Stomach (tissue), 9 donors: ENCODE results near the gene TMEM132D. TPM values are rescaled to one million over a fixed set of nuclear protein-coding genes. Genes with fewer than 3 reads are reported as not detected.
"Not testable (repeated sequence)": the region's sequence is repeated elsewhere in the genome, so short reads cannot be mapped to it uniquely, and the experiment has no call there.

Experiments
- DNase-seq, 2 donors: peaks; one replicate each; pipeline versions ENCODE4 v3.0.0 to v3.0.0-alpha.2; 2013 to 2019
- H3K27ac ChIP-seq, 5 donors: fragments of 200-600 bp in 4 of 5; sonication (generic) in 4 of 5; one replicate each; pipeline ENCODE4 v1.5.1; 2013 to 2019; ENCODE audit warnings: mild to moderate bottlenecking in 1 of 5, moderate library complexity in 1 of 5
- H3K27me3 ChIP-seq, 3 donors: fragments of 200-600 bp; sonication (generic); one replicate each; pipeline ENCODE4 v1.5.1; 2017 to 2019; ENCODE audit warnings: mixed run types in 1 of 3
- H3K36me3 ChIP-seq, 4 donors: fragments of 200-600 bp; sonication (generic); 1 replicate in 3 of 4; 2 replicates in 1 of 4; pipeline ENCODE4 v1.5.1; 2016 to 2019
- H3K4me1 ChIP-seq, 4 donors: fragments of 200-600 bp; sonication (generic); one replicate each; pipeline ENCODE4 v1.5.1; 2016 to 2019
- H3K4me3 ChIP-seq, 4 donors: fragments of 200-600 bp; sonication (generic) in 3 of 4; one replicate each; pipeline ENCODE4 v1.5.1; 2016 to 2019; ENCODE audit warnings: mild to moderate bottlenecking in 1 of 4
- H3K9me3 ChIP-seq, 4 donors: fragments of 200-600 bp; sonication (generic); one replicate each; pipeline ENCODE4 v1.5.1; 2016 to 2019
- CTCF ChIP-seq, 7 experiments: fragments of 450-650 bp in 4 of 7; fragments of 200-600 bp in 3 of 7; sonication (generic) in 3 of 7; IDR thresholded peaks; one replicate each; pipeline ENCODE4 v1.5.1; 2016 to 2019; ENCODE audit warnings: antibody characterized with exemption in 7 of 7, control low read depth in 2 of 7, mild to moderate bottlenecking in 1 of 7
- EP300 ChIP-seq: sonication (generic); formaldehyde crosslinking; IDR thresholded peaks from one replicate; pipeline ENCODE4 v1.6.1; 2017; ENCODE audit warnings: antibody characterized with exemption
- POLR2A ChIP-seq, 4 donors: fragments of 450-650 bp; IDR thresholded peaks; one replicate each; pipeline ENCODE4 v1.6.1; 2016; ENCODE audit warnings: antibody characterized with exemption in 4 of 4, control low read depth in 2 of 4, mild to moderate bottlenecking in 1 of 4, moderate library complexity in 1 of 4
- POLR2AphosphoS5 ChIP-seq, 3 donors: sonication (generic); formaldehyde crosslinking; IDR thresholded peaks; one replicate each; pipeline ENCODE4 v1.6.1; 2016; ENCODE audit warnings: antibody characterized with exemption in 3 of 3
- WGBS, 5 donors: extraction: QIAGEN DNeasy Blood & Tissue Kit in 3 of 5; methylation state at CpG; one replicate each; pipeline versions ENCODE4 v1.1.5 to v1.1.7; 2013 to 2018; 5-methylcytosine and 5-hydroxymethylcytosine counted together
- intact Hi-C: fragments of 100-400 bp; cut with DNase I; formaldehyde crosslinking; loops from one replicate; pipeline ENCODE4 v1.15.1; 2023; ENCODE audit warnings: low total_unique reads
- polyA plus RNA-seq, 3 donors: library from polyadenylated mRNA; stranded (reverse); fragments of 200-250 nt; gene quantifications; one replicate each; pipeline ENCODE4 v1.2.3, GENCODE V29; 2013
- total RNA-seq, 5 donors: library from RNA; depleted of rRNA; stranded (reverse); fragments of >200 nt; gene quantifications; one replicate each; pipeline versions ENCODE4 v1.1.0 to v1.2.3, GENCODE V29; 2014 to 2016
- donor health status: healthy with polysubstance abuse.
- donor health status: Bipolar disorder and iron deficiency.
- donor health status: healthy.

TMEM132D gene
- total and polyA plus RNA-seq, 8 donors = 0.29 to 0.92 TPM; not detected in 6

- Histone ChIP-seq H3K27ac (no peak overlapping the region), H3K4me1 (no peaks in the 10 kb centered on the region), H3K27me3 (peaks cover 0 to 5% (median 0%) of the 10 kb centered on the region in 3 donors), H3K9me3 (peaks cover 0 to 19% (median 8%) of the 10 kb centered on the region in 4 donors), H3K36me3 (no peaks in the 10 kb centered on the region), H3K4me3 (no peak overlapping the region)
- intact Hi-C loops = no loop called here
- no peak for TF ChIP-seq POLR2A (IDR thresholded peaks at IDR 0.05)
- 38 to 61% (median 54%) methylated on average over 8 to 14 of the region's 14 CpGs for whole genome bisulfite sequencing, 5 donors
- DNase-seq = peak in 1 of 2 donors; percentile 41
Observed at GRCh38 chr12:129064209-129064855, 839.5 kb downstream of the TMEM132D start.

GRCh38 chr12:129063600-129063999, 840.2 kb downstream of the TMEM132D start:
- no peaks in the 10 kb centered on the region for H3K4me1 ChIP-seq
- WGBS, 5 donors = 65 to 90% (median 75%) methylated on average over 4 of the region's 4 CpGs

GRCh38 chr12:129053232-129053631, 850.6 kb downstream of the TMEM132D start:
- H3K36me3 ChIP-seq = no peaks in the 10 kb centered on the region
- WGBS, 5 donors = 59 to 70% (median 64%) methylated on average over 11 of the region's 11 CpGs
- no peaks in the 10 kb centered on the region for H3K27me3 ChIP-seq
- H3K9me3 ChIP-seq = peaks cover 0 to 7% (median 0%) of the 10 kb centered on the region in 4 donors
- no peak for DNase-seq
- H3K4me3 ChIP-seq = no peak overlapping the region
- H3K27ac ChIP-seq = no peak overlapping the region
- no peaks in the 10 kb centered on the region for H3K4me1 ChIP-seq
- TF ChIP-seq EP300 (no peak), POLR2A (IDR thresholded peaks at IDR 0.05) (no peak), CTCF (IDR thresholded peaks at IDR 0.05) (no peak)
- intact Hi-C loops = no loop called here

More at GRCh38 chr12:129063600-129063999, 840.2 kb downstream of the TMEM132D start:
- Histone ChIP-seq H3K27ac (no peak overlapping the region), H3K27me3 (peaks cover 0 to 5% (median 0%) of the 10 kb centered on the region in 3 donors), H3K4me3 (no peak overlapping the region), H3K36me3 (no peaks in the 10 kb centered on the region), H3K9me3 (peaks cover 0 to 19% (median 8%) of the 10 kb centered on the region in 4 donors)
- intact Hi-C loops = no loop called here
- TF ChIP-seq EP300 (no peak), POLR2A (IDR thresholded peaks at IDR 0.05) (no peak), POLR2AphosphoS5 (IDR thresholded peaks at IDR 0.05) (no peak), CTCF (IDR thresholded peaks at IDR 0.05) (no peak)
- DNase-seq = no peak

- no peaks in the 10 kb centered on the region for H3K4me1 ChIP-seq
- TF ChIP-seq POLR2AphosphoS5 (IDR thresholded peaks at IDR 0.05) (no peak), CTCF (IDR thresholded peaks at IDR 0.05) (no peak), EP300 (no peak), POLR2A (IDR thresholded peaks at IDR 0.05) (no peak)
- no peak overlapping the region for H3K27ac ChIP-seq
- H3K9me3 ChIP-seq = peaks cover 0 to 7% (median 0%) of the 10 kb centered on the region in 4 donors
- no peak overlapping the region for H3K4me3 ChIP-seq
- no peaks in the 10 kb centered on the region for H3K27me3 ChIP-seq
- intact Hi-C loops = no loop called here
- DNase-seq = no peak
- no peaks in the 10 kb centered on the region for H3K36me3 ChIP-seq
Observed at GRCh38 chr12:129052373-129052772, 851.5 kb downstream of the TMEM132D start.

GRCh38 chr12:129049917-129050316, 853.9 kb downstream of the TMEM132D start:
- H3K9me3 ChIP-seq = peaks cover 0 to 7% (median 0%) of the 10 kb centered on the region in 4 donors
- peaks cover 0 to 4% (median 0%) of the 10 kb centered on the region in 3 donors for H3K27me3 ChIP-seq
- intact Hi-C loops = no loop called here
- peak in 1 of 2 donors; percentile 53 for DNase-seq
- TF ChIP-seq POLR2A (IDR thresholded peaks at IDR 0.05) (no peak), CTCF (IDR thresholded peaks at IDR 0.05) (no peak), POLR2AphosphoS5 (IDR thresholded peaks at IDR 0.05) (no peak), EP300 (no peak)
- WGBS, 5 donors = 0 to 8% (median 0%) methylated on average over 1 of the region's 1 CpG
- H3K4me1 ChIP-seq = no peaks in the 10 kb centered on the region
- H3K4me3 ChIP-seq = no peak overlapping the region
- H3K27ac ChIP-seq = no peak overlapping the region
- H3K36me3 ChIP-seq = no peaks in the 10 kb centered on the region

GRCh38 chr12:129043334-129043733, 860.5 kb downstream of the TMEM132D start:
- H3K4me1 ChIP-seq, H3K4me3 ChIP-seq, H3K27ac ChIP-seq, H3K36me3 ChIP-seq, H3K27me3 ChIP-seq, DNase-seq, intact Hi-C loops: not testable (repeated sequence)
- peaks cover 0 to 14% (median 12%) of the 10 kb centered on the region in 4 donors for H3K9me3 ChIP-seq
- WGBS, 5 donors = 78 to 88% (median 85%) methylated on average over 11 of the region's 11 CpGs
